GM18870 (cell line): Measurements from ENCODE around the gene MYOM3.
"Not testable (repeated sequence)": the region's sequence is repeated elsewhere in the genome, so short reads cannot be mapped to it uniquely, and the experiment has no call there.

Experiments used
- ATAC-seq: cut with Tn5 transposase; IDR thresholded peaks from one replicate; pipeline ENCODE4 v1.9.1; 2021; ENCODE audit warnings: moderate library complexity; ENCODE audit not compliant: unreplicated experiment

The MYOM3 gene

DNA sequence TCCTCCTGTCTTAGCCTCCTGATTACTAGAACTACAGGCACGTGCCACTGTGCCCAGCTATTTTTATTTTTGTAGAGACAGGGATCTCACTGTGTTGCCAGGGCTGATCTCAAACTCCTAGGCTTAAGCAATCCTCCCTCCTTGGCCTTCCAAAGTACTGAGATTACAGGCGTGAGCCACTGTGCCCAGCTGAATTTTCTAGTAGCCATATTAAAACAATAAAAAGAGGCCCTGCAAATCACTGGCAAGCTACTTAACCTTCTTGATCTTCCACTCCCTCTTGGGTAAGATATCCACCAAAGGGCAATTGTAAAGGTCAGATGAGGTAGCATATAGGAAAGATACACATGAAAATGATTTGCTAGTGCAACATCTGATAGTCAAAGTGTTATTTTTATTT, 66.2 kb downstream of the MYOM3 start:
- ATAC-seq, result no peak

GRCh38 chr1:24044672-24045071, 67.3 kb downstream of the MYOM3 start:
- not testable (repeated sequence) for ATAC-seq

GRCh38 chr1:24043345-24044032, 68.4 kb downstream of the MYOM3 start:
- no peak for ATAC-seq

DNA sequence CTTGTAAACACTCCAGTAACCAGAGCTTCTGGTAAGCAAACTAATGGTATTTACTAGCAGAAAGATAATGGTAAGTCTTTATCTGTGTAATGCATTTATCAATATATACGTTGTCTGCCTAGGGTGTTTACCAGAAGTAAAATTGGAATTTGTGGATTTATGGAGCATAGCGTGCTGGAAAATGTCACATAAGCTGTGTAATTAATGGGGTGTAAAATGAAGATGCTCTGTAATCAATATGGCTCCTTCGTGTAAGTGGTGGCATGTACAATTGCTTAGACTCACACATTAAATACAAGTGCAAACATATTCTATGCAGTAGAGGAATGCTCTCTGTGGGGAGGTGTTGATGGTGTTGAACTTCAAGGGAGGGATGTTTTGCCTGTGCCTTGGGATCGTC, 69.6 kb downstream of the MYOM3 start:
- no peak for ATAC-seq

DNA sequence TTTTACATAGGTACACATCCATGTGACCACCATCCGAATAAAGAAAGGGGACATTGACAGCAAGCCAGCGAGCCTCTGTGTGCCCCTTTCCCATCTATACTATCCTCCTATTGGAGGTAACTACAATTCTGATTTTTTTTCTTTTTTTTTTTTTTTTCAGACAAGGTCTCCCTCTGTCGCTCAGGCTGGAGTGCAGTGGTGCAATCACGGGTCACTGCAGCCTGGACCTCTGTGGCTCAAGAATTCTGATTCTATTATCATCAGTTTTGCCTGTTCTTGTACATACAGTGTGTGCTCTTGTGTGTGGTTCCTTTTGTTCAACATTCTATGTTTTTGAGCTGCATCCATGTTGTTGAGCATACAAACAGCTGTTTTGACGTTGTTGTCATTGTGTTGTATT, 75.8 kb downstream of the MYOM3 start:
- ATAC-seq, result no peak

DNA sequence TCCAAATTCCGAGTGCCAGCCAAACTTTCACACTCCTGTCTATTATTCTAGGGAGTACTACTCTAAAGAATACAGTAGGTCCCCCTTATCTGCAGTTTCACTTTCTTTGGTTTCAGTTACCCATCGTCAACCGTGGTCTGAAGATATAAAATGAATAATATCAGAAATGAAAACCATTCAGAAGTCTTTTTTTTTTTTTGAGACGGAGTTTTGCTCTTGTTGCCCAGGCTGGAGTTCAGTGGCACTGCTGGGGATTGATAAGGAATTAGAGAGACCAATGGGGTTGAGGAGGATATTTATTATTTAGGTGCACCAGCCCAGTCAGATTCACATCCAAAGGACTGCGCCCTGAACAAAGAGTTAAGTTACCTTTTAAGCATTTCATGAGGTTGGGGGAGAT, 79.0 kb downstream of the MYOM3 start:
- no peak for ATAC-seq

GRCh38 chr1:24030976-24031516, 80.9 kb downstream of the MYOM3 start:
- ATAC-seq, result not testable (repeated sequence)

GRCh38 chr1:24027838-24028468, 84.0 kb downstream of the MYOM3 start:
- ATAC-seq, result no peak

DNA sequence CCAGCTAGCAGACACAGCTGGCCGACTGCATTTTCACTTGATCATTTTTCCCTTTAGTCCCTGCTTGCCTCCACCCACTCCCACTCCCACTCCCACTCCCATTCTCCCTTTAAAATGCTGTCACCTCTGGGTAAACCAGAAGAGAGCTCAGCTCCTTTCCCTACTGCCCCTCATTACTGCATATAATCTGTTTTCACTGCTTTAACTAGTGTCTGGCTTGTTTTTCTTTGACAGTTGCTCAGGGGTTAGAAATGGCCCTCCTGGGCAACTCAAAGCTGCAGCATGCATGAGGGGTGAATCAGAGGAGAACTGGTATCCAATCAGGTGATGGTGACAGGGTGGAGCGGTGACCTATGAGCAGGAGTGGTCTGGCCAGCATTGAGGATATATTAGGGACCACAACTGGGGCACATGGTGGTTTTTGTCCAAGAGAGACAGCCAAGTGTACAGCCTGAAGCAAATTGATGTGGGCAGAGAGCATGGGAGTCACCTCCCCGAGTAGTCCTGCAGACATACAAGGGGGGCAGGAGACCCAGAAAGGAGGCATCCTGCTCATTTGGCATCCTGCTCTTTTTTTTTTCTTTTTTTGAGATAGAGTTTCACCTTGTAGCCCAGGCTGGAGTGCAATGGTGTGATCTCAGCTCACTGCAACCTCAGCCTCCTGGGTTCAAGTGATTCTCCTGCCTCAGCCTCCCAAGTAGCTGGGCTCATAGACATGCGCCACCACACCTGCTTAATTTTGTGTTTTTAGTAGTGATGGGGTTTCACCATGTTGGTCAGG, 89.2 kb downstream of the MYOM3 start:
- no peak for ATAC-seq

- no peak for ATAC-seq
Measured at GRCh38 chr1:24021403-24022266, 90.3 kb downstream of the MYOM3 start.

- ATAC-seq, result no peak
Measured at GRCh38 chr1:24020470-24020869, 91.5 kb downstream of the MYOM3 start.

DNA sequence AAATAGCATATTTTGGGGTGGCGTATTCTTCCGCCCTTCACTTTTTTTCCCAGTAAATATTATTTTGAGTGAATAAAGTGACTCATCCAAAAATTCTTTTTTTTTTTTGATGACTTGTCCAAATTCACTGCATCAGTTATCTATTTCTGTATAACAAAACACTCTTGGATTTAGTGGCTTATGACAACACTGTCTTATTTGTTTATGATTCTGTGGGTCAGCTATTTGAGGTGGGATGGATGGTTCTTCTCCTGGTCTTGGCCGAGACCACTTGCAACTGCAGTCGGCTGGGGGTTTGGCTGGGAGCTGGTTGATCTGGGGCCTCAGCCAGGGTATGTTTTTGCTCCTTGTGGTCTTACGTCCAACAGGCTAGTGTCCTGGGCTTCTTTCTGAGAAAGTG, 91.9 kb downstream of the MYOM3 start:
- no peak for ATAC-seq

DNA sequence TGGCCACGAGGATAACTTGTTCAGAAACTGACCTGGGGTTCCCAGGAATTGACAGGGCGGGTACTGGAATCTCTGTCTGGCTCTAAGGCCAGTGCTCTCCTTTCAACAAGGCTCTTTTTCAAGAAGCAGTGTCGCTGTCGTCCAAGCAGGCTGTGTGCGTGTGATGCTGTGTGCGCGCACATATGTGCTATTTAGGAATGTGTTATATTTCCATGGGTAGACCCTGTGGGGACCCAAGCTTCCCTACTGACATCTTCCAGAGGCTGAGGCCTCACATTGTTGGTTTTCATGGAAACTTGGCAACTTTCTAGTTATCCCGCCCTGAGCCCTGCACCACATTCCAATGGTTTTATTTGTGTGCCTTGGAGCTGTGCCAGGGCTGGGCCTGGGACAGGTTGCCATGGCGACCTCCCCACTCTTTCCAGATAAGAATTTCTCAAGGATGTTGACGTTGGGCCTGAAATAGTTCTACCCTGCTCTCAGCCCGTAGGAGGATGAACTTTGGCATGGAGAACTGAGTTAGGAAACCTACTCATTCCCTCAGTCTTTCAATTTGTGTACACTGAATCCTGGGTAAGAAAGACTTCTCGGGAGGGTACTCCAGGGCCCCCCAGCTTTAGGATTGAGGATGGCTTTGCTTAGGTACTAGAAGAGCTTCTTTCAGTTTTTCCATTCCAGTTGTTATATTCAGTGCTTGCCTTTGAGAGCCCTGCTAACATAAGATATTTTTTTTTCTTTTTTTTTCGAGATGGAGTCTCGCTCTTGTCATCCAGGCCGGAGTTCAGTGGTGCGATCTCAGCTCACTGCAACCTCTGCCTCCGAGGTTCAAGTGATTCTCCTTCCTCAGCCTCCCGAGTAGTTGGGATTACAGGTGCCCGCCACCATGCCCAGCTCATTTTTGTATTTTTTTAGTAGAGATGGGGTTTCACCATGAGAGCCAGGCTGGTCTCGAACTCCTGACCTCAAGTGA, 93.0 kb downstream of the MYOM3 start:
- ATAC-seq, result no peak

DNA sequence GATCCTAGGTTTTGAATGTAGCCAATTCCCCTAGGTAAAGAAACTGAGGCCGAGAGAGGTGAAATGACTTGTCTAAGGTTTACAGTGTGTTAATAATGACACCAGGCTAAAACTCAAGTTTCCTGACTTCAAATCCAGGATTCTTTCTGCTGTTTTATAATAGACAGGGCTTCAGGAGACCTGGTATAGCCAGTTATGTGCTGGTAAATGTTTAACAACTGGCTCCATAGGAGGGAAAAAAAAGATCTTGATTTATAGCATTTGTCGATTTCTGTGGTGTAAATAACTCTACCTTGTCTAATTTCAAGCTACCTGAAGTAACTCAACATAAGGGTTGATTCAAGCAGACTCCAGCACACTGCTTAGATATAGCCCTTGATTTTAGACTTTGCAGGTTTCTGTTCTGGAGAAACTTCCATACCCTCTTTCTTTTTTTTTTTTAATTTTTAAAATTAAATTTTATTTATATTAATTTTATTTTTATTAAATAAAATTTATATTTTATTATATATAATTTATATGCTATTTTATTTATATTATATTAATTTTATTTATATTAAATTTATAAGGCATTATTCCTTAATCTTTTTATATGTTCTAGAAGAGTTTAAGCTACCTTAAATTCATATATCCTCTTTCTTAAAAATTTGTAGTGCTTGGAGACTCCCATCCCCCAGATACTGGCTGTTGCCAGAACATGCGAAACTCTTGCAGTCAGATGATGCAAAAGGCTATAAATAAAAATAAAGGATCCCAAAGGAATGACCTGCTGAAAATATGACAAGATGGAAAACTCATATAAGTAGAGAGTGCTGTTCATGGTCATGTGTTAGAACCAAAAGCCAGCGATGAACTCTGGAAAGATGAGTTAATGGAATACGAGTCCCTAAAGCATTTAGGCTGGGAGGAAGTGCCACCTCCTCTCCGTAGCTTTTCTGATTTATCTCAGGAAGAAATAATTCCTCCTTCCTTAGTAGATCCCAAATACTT, 96.4 kb downstream of the MYOM3 start:
- ATAC-seq, result no peak

DNA sequence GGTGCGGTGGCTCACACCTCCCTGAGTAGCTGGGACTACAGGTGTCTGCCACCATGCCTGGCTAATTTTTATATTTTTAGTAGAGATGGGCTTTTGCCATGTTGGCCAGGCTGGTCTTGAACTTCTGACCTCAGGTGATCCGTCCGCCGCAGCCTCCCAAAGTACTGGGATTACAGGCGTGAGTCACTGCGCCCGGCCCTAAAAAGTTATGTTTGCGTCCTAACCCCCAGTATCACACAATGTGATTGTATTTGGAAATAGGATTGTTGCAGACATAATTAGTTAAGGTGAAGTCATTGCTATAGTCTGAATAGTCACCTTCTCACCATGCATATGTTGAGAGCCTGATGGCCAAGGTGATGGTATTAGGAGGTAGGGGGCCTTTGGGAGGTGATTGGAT, 99.1 kb downstream of the MYOM3 start:
- ATAC-seq, result not testable (repeated sequence)

- ATAC-seq, result no peak
Measured at GRCh38 chr1:24010650-24011049, 101.3 kb downstream of the MYOM3 start.

DNA sequence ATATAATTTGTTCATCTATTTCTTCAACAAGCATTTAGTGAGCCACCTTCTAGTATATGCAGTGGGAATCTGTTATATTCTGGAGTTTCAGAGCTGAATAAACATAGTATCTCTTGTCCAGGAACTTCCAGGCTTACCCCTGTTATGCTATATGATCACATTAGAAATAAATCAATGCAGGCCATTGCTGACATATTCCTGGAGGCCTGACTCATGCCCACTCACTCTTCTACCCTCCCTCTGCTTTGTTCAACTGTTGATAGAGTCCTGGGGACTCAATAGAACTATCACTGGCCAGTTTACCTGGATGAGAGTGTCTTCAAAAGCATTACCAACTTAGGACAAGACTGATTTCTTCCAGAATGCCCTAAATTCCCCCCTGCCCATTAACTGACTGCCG, 102.5 kb downstream of the MYOM3 start:
- ATAC-seq, result no peak

- ATAC-seq, result not testable (repeated sequence)
Measured at GRCh38 chr1:24008574-24009184, 103.3 kb downstream of the MYOM3 start.
